Stimulated activated CD8-positive, alpha-beta memory T cell treated with anti-CD3 and anti-CD28 coated beads, Interleukin-15, amount 100 ng/mL, for 48 hours (primary cell): Measurements from ENCODE around the gene ICOS.
"Not testable (repeated sequence)": the region's sequence is repeated elsewhere in the genome, so short reads cannot be mapped to it uniquely, and the experiment has no call there.

ENCODE experiments used
- DNase-seq, 2 donors: peaks; one replicate each; pipeline ENCODE4 v3.0.0-alpha.2; 2020; ENCODE audit warnings: low read depth in 2 of 2

ICOS gene

DNA sequence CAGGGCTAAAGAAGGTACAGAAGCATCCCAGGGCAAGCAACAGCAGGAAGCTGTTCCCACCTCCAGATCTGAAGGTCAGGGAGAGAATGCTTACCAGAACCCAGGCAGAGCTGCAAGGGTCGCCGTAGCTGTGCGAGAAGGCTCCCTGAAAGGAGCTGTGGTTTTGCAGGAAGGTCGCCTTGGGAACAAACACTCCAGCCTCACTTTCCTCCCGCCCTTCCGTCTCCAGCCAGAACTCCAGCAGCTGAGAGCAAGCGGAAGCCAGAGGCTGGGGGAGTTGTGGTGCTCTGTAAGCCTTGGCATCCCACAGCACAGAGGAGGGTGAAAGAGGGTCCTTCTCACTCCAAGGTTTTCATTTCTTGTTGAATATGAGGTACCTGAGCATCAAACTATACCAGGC, 18.3 kb upstream of the ICOS start:
- no peak for DNase-seq

DNA sequence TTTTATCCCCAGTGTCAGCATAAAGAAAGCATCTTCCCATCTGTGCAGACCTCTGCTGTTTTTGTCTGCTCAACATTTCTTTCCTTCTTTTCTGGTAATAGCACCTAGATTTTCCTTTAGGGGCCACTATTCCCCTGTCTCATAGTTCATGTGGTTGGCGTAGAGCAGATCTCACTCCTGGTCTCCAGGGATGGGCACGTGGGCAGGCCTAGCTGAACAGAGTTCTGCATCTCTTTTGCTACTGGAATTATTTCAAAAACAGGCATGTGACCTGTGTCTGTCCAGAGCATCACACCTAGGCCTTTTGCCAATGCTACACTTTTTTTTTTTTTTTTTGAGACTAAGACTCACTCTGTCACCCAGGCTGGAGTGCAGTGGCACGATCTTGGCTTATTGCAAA, 17.7 kb upstream of the ICOS start:
- no peak for DNase-seq

- DNase-seq: no peak
Measured at GRCh38 chr2:203925512-203926158, 10.9 kb upstream of the ICOS start.

DNA sequence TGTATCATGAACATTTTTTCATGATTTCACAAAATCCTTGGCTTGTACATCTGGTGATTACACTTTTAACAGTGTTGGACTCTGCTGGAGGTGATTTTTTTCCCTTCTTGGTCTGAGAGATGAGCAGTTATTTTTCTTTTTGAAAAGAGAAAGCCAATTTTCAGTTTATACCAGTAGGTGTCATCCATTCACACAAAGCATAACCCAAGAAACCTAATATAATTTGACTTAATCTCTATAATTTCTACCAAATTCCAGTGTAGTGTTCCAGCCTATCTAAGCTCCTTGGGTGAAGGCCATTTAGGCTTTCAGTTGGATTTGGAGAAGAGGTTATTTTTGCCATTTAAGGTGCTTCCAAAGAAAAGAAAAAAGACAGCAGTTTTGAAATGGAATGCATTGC, 7.7 kb upstream of the ICOS start:
- no peak for DNase-seq

DNA sequence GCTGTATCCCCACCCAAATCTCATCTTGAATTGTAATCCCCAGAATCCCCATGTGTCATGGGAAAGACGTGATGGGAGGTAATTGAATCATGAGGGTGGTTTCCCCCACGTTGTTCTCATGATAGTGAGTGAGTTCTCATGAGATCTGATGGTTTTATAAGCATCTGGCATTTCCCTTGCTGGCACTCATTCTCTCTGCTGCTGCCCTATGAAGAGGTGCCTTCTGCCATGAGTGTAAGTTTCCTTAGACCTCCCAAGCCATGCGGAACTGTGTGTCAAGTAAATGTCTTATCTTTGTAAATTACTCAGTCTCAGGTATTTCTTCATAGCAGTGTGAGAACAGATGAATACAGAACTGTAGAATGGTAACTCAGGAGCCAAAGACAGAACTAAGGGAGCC, 5.3 kb upstream of the ICOS start:
- not testable (repeated sequence) for DNase-seq

- DNase-seq: peak in 1 of 2 donors; percentile 26
Measured at GRCh38 chr2:203934041-203934492, 2.5 kb upstream of the ICOS start.

DNA sequence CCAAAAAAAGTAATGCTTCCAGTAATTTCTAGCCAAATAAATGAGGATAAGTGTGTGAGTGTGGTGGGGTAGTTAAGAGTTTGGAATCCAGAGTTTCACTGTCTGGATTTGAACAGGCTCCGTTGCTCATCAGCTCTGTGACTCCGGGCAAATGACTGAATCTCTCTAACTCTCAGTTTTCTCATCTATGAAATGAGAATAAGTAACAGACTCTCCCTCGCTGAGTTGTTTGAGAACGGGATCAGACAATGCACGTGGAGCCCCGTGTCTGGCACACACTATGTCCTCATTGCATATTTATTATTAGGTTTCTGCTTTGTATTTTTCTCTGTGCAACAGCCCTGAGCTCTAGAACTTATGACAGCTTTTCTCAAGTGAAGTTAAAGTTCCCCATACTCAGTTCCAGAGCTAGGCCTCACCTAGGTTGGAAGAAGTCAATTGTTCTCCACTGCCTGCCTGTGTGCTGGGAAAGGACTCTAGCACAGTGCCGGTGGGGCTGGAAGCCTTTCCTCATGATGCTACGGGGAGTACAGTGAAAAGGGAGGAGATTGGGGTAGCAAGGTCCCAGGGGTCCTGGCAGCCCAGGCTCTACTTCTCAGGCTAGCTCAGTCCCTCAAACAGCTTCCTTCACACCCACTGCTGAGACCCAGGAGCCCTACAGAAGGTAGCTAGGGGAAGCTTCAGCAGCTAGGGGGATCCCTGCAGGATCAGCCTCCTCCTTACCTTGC, 1.7 kb upstream of the ICOS start:
- no peak for DNase-seq

GRCh38 chr2:203935568-203935967, 995 bp upstream of the ICOS start:
- no peak for DNase-seq

- no peak for DNase-seq
Measured at GRCh38 chr2:203936949-203937348, 386 bp downstream of the ICOS start.

DNA sequence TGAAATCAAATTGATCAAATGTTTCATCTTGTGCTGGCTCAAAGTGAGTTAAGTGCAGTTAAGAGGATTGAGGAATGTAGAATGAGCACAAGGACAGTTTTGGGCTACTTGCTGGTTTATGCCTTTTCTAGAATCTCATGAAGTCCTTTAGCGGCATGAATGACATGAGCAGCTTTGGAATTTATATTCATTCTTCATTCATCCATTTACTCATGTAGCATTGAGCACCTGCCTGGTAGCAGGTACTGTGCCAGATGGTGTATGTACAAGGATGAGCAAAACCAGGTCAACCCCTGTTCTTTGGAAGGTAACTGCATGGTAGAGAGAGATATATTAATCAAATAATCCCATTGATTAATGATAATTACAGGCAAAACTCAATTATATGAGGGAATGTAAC, 1.2 kb downstream of the ICOS start:
- DNase-seq: no peak

DNA sequence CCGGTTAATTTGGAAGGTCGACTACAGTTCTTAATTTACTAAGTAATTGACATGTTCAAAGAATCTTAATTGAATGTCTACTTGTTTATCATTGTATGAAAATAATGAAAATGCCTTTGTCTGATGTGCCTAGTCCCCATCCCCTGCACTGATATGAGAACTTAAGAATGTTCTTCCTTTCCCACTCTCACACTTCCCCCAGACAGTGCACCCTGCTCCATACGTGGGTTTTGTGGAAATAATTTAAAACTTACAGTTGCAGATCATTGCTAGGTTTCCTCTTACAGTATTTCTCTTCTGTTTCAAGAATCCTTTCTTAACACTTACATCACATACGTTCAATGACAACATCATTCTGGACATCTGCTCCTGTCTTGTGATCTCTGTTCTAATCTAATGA, 3.5 kb downstream of the ICOS start:
- DNase-seq: no peak

DNA sequence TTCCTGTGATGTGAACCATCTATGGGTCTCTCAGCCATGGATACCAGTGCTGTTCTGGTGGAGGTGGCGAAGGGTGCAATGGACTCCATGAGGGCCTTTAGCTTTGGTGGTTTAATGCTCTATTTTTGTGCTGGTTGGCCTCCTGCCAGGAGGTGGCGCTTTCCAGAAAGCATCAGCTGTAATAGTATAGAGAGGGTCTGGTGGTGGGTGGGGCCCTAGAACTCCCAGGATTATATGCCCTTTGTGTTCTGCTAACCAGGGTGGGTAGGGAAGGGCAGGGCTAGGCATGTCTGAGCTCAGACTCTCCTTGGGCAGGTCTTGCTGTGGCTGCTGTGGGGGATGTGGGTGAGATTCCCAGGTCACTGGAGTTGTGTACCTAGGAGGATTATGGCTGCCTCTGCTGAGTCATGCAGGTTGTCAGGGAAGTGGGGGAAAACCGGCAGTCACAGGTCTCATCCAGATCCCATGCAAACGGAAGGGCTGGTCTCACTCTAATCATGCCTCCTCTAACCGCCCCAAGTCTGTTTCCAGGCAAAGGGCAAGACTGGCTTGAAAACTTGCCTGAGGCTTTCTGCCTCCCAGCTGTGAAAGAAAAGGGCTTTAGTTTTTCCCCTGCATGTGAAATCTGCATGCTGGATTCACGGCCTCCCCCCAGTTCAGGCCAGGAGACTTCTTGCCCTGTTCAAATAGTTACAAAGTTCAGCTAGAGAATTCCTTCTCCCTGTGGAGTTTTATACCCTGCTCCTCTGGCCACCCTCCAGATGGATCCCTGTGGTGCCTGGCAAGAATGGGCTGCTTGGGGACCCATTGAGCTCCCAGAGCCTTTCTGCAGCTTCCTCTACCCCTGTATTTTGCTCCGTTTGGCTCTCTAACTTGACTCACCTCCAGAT, 7.2 kb downstream of the ICOS start:
- DNase-seq: not testable (repeated sequence)

DNA sequence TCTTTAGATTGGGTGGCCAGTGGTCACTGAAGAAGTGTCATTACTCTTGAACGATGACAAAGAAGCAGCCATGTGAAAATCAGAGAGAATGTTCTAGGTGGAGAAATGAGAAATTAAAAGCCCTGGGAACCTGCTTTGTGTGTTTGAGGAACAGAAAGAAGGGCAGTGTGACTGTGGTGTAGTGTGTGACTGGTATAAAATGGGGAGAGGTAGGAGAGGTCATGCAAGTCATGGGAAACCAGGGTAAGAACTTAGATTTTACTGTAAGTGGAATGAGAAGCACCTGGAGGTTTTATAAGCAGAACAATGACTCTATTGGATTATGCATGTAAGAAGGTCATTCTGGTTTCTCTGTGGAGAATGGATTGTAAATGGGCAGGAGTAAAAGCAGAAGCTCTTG, 12.2 kb downstream of the ICOS start:
- DNase-seq: no peak

- no peak for DNase-seq
Measured at GRCh38 chr2:203949228-203949627, 12.7 kb downstream of the ICOS start.

GRCh38 chr2:203951366-203951902, 14.9 kb downstream of the ICOS start:
- no peak for DNase-seq

DNA sequence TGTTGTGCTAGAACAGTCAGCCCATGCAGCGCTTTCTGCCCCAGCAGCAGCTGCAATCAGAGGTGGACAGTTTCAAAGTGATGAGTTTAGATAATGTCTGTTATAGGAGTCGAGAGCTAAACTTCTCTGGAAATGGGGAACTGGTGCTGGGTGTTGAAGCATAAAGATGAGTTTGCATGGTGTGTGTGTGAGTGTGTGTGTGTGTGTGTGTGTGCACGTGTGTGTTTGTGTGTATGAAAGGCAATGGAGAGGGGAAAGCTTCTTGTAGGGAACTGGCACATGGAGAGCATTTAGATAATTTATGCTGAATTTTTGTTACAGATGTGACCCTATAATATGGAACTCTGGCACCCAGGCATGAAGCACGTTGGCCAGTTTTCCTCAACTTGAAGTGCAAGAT, 22.7 kb downstream of the ICOS start:
- no peak for DNase-seq

DNA sequence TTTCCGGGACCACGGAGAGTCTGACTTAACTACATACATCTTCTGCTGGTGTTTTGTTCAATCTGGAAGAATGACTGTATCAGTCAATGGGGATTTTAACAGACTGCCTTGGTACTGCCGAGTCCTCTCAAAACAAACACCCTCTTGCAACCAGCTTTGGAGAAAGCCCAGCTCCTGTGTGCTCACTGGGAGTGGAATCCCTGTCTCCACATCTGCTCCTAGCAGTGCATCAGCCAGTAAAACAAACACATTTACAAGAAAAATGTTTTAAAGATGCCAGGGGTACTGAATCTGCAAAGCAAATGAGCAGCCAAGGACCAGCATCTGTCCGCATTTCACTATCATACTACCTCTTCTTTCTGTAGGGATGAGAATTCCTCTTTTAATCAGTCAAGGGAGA, 23.1 kb downstream of the ICOS start:
- DNase-seq: no peak

DNA sequence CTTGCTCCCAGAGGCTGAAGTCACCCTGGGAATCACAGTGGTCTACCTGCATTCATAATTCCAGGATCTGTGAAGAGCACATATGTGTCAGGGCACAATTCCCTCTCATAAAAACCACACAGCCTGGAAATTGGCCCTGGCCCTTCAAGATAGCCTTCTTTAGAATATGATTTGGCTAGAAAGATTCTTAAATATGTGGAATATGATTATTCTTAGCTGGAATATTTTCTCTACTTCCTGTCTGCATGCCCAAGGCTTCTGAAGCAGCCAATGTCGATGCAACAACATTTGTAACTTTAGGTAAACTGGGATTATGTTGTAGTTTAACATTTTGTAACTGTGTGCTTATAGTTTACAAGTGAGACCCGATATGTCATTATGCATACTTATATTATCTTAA, 24.2 kb downstream of the ICOS start:
- no peak for DNase-seq

GRCh38 chr2:203965190-203965589, 28.6 kb downstream of the ICOS start:
- DNase-seq: not testable (repeated sequence)

DNA sequence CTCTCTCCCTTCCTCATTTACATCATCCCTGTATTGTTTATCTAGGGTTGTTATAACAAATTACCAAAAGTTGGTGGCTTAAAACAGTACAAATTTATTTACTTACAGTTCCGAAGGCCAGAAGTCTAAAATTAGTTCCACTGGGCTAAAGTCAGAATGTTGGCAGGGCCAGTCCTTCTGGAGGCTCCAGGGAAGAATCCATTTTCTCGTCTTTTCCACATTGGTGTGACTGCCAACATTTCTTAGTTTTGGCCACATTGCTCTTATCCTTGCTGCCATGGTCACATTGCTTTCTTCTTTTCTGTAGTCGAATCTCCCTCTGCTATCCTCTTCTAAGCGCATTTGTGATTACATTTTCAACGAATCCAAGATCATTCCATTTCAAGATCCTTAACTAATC, 34.7 kb downstream of the ICOS start:
- DNase-seq: no peak

- DNase-seq: no peak
Measured at GRCh38 chr2:203972066-203972465, 35.5 kb downstream of the ICOS start.

- no peak for DNase-seq
Measured at GRCh38 chr2:203973000-203973399, 36.4 kb downstream of the ICOS start.
